Tibial artery (tissue), 4 donors: ENCODE measurements around the gene NUDT7.

ENCODE experiments used
- DNase-seq, 2 donors: peaks; one replicate each; pipeline ENCODE4 v3.0.0-alpha.2; 2019
- H3K27ac ChIP-seq, 2 donors: fragments of 200-600 bp; sonication (generic) in 1 of 2; 1 replicate in 1 of 2; 2 replicates in 1 of 2; pipeline ENCODE4 v1.5.1; 2018 to 2019; ENCODE audit warnings: mild to moderate bottlenecking in 1 of 2
- H3K27me3 ChIP-seq, 2 donors: fragments of 200-600 bp; sonication (generic) in 1 of 2; one replicate each; pipeline versions ENCODE4 v1.5.1 to v1.6.0; 2016 to 2019
- H3K36me3 ChIP-seq, 3 donors: fragments of 200-600 bp; sonication (generic) in 2 of 3; one replicate each; pipeline ENCODE4 v1.5.1; 2016 to 2019; ENCODE audit warnings: mild to moderate bottlenecking in 2 of 3
- H3K4me1 ChIP-seq, 4 donors: fragments of 200-600 bp; sonication (generic) in 2 of 4; 1 replicate in 3 of 4; 2 replicates in 1 of 4; pipeline ENCODE4 v1.5.1; 2016 to 2019
- H3K4me3 ChIP-seq, 2 donors: fragments of 200-600 bp; sonication (generic) in 1 of 2; 1 replicate in 1 of 2; 2 replicates in 1 of 2; pipeline ENCODE4 v1.5.1; 2018 to 2019; ENCODE audit warnings: mild to moderate bottlenecking in 2 of 2
- H3K9me3 ChIP-seq, 3 donors: fragments of 200-600 bp; sonication (generic) in 1 of 3; one replicate each; pipeline ENCODE4 v1.5.1; 2016 to 2019
- CTCF ChIP-seq, 2 experiments: fragments of 200-600 bp in 1 of 2; fragments of 450-650 bp in 1 of 2; IDR thresholded peaks; one replicate each; pipeline ENCODE4 v1.5.1; 2017 to 2019; ENCODE audit warnings: antibody characterized with exemption in 2 of 2, mild to moderate bottlenecking in 1 of 2, moderate library complexity in 1 of 2
- intact Hi-C: fragments of 100-400 bp; cut with DNase I; formaldehyde crosslinking; loops from one replicate; pipeline ENCODE4 v1.15.0; 2023; ENCODE audit warnings: low total_unique reads

Gene NUDT7

DNA sequence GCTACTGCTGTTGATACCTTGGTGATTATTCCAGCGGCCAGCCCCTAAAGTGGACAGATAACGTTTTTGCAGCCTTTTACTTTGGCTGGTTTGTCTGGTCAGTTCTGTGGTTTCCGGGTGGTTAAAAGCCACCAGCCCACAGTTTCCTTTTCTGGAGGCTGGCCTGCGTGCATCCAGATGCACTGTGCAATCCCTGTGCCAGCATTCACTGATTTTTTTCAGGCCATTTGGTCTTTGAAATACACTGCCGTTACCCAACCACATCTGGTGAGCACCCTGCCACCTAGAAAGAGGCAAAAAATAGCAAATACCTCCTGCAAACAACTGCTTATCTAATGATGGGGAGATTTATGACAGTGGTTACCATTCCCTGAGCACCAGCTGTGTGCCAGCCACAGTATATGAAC lies 797 bp downstream of the NUDT7 start:
- Histone ChIP-seq H3K36me3 (peaks cover 0 to 13% (median 8%) of the 10 kb centered on the region in 3 donors), H3K27ac (peak overlapping the region; percentile 86 to 94), H3K4me1 (peaks cover 0 to 13% (median 9%) of the 10 kb centered on the region in 4 donors), H3K27me3 (no peaks in the 10 kb centered on the region), H3K4me3 (peak overlapping the region; percentile 75 to 80), H3K9me3 (no peaks in the 10 kb centered on the region)
- DNase-seq, result peak; percentile 28 to 73
- TF ChIP-seq CTCF (IDR thresholded peaks at IDR 0.05), result no peak
- intact Hi-C loops, result loop anchor here (10.0 kb wide), 1 partner anchor 62 kb away; the partner anchor contains the start of gene VAT1L

GRCh38 chr16:77724174-77724573 lies 1.9 kb downstream of the NUDT7 start:
- TF ChIP-seq CTCF (IDR thresholded peaks at IDR 0.05), result no peak
- no peak overlapping the region for H3K4me3 ChIP-seq
- H3K4me1 ChIP-seq, result peaks cover 0 to 13% (median 9%) of the 10 kb centered on the region in 4 donors
- peaks cover 0 to 13% (median 8%) of the 10 kb centered on the region in 3 donors for H3K36me3 ChIP-seq
- intact Hi-C loops, result loop anchor here (10.0 kb wide), 1 partner anchor 61 kb away; the partner anchor contains the start of gene VAT1L
- no peak overlapping the region for H3K27ac ChIP-seq
- no peak for DNase-seq
- H3K27me3 ChIP-seq, result no peaks in the 10 kb centered on the region
- no peaks in the 10 kb centered on the region for H3K9me3 ChIP-seq

DNA sequence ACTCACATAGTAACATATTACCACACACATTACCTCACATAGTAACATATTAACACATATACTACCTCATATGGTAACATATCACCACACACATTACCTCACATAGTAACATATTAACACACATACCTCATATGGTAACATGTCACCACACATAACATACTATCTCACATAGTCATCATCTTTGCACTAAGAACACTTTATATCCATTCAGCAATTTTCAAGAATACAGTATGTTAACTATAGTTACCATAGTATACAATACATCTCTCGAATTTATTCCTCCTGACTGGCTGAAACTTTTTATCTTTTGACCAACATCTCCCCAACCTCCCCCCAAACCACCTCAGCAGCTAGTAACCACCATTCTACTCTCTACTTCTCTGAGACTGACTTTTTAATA lies 7.6 kb downstream of the NUDT7 start:
- TF ChIP-seq CTCF (IDR thresholded peaks at IDR 0.05), result no peak
- H3K27ac ChIP-seq, result no peak overlapping the region
- H3K27me3 ChIP-seq, result no peaks in the 10 kb centered on the region
- no peaks in the 10 kb centered on the region for H3K4me1 ChIP-seq
- intact Hi-C loops, result loop anchor here (10.0 kb wide), 1 partner anchor 55 kb away; the partner anchor contains the start of gene VAT1L
- H3K4me3 ChIP-seq, result no peak overlapping the region
- DNase-seq, result no peak
- peaks cover 8 to 22% (median 15%) of the 10 kb centered on the region in 3 donors for H3K36me3 ChIP-seq
- H3K9me3 ChIP-seq, result no peaks in the 10 kb centered on the region

- H3K27ac ChIP-seq, result no peak overlapping the region
- TF ChIP-seq CTCF (IDR thresholded peaks at IDR 0.05), result no peak
- H3K4me1 ChIP-seq, result no peaks in the 10 kb centered on the region
- no peak overlapping the region for H3K4me3 ChIP-seq
- no peak for DNase-seq
- H3K27me3 ChIP-seq, result no peaks in the 10 kb centered on the region
- H3K36me3 ChIP-seq, result peaks cover 9 to 19% (median 15%) of the 10 kb centered on the region in 3 donors
- no peaks in the 10 kb centered on the region for H3K9me3 ChIP-seq
- intact Hi-C loops, result no loop called here
Measured at GRCh38 chr16:77732241-77732946, 10.1 kb downstream of the NUDT7 start.

GRCh38 chr16:77736879-77737278 lies 14.6 kb downstream of the NUDT7 start:
- Histone ChIP-seq H3K36me3 (peaks cover 8 to 12% (median 9%) of the 10 kb centered on the region in 3 donors), H3K4me3 (no peak overlapping the region), H3K27me3 (no peaks in the 10 kb centered on the region), H3K4me1 (no peaks in the 10 kb centered on the region), H3K9me3 (no peaks in the 10 kb centered on the region), H3K27ac (no peak overlapping the region)
- no peak for DNase-seq
- intact Hi-C loops, result no loop called here
- TF ChIP-seq CTCF (IDR thresholded peaks at IDR 0.05), result no peak
